ENCODE results near the gene DLGAP4.

DNA sequence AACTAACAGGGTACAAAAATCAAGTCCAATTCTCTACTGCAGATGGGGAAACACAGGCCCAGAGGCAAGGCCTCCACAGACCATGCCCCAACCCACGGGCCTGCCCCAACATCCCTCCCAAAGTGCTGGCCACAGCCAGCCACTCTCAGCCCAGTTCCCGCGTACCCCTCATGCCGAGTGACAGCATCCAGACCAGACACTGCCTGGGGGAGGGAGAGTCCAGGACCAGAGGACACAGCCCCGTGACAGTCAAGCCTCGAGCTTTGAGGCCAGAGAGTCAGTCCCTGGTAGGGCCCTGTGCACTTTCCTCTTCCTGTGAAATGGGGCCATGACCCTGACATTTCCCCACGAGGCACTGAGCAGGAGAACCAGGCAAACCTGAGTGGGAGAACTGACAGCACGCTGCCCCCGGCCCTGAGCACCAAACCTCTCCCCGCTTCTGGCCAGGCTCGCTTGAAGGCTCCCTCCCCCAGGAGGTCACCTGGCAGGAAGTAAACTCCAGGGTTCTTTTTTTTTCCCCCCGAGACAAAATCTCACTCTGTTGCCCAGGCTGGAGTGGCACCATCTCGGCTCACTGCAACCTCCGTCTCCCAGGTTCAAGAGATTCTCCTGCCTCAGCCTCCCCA, 240.1 kb downstream of the DLGAP4 start:
- TF ChIP-seq EZH2phosphoT487 (IDR thresholded peaks at IDR 0.05; ENCODE audit: borderline replicate concordance) (no peak), POLR2A (IDR thresholded peaks at IDR 0.05; ENCODE audit: borderline replicate concordance, extremely low read depth, insufficient read depth, insufficient read length) (no peak), POLR2AphosphoS5 (IDR thresholded peaks at IDR 0.05; ENCODE audit: low read depth, low read length) (no peak), YY1 (IDR thresholded peaks at IDR 0.05; ENCODE audit: extremely low read depth, insufficient replicate concordance, low read depth, low read length) (no peak), ZNF274 (IDR thresholded peaks at IDR 0.05; ENCODE audit: low read depth, low read length) (no peak), ZFX (IDR thresholded peaks at IDR 0.05) (no peak), EZH2 (IDR thresholded peaks at IDR 0.05) (no peak), RAD21 (IDR thresholded peaks at IDR 0.05; ENCODE audit: low read depth) (no peak), SIN3A (IDR thresholded peaks at IDR 0.05; ENCODE audit: low read depth) (no peak), TCF7L2 (IDR thresholded peaks at IDR 0.05; ENCODE audit: borderline replicate concordance, extremely low read depth, insufficient read depth, insufficient read length) (no peak)
- TF ChIP-seq, protein P1, sequence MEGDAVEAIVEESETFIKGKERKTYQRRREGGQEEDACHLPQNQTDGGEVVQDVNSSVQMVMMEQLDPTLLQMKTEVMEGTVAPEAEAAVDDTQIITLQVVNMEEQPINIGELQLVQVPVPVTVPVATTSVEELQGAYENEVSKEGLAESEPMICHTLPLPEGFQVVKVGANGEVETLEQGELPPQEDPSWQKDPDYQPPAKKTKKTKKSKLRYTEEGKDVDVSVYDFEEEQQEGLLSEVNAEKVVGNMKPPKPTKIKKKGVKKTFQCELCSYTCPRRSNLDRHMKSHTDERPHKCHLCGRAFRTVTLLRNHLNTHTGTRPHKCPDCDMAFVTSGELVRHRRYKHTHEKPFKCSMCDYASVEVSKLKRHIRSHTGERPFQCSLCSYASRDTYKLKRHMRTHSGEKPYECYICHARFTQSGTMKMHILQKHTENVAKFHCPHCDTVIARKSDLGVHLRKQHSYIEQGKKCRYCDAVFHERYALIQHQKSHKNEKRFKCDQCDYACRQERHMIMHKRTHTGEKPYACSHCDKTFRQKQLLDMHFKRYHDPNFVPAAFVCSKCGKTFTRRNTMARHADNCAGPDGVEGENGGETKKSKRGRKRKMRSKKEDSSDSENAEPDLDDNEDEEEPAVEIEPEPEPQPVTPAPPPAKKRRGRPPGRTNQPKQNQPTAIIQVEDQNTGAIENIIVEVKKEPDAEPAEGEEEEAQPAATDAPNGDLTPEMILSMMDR (IDR thresholded peaks at IDR 0.05 in 2 of 3, conservative IDR thresholded peaks at IDR 0.05 in 1 of 3; ENCODE audit: borderline replicate concordance in 1 of 3, insufficient read depth in 1 of 3, low read depth in 2 of 3, low read length in 2 of 3) = no peak
- TF ChIP-seq, protein P2, sequence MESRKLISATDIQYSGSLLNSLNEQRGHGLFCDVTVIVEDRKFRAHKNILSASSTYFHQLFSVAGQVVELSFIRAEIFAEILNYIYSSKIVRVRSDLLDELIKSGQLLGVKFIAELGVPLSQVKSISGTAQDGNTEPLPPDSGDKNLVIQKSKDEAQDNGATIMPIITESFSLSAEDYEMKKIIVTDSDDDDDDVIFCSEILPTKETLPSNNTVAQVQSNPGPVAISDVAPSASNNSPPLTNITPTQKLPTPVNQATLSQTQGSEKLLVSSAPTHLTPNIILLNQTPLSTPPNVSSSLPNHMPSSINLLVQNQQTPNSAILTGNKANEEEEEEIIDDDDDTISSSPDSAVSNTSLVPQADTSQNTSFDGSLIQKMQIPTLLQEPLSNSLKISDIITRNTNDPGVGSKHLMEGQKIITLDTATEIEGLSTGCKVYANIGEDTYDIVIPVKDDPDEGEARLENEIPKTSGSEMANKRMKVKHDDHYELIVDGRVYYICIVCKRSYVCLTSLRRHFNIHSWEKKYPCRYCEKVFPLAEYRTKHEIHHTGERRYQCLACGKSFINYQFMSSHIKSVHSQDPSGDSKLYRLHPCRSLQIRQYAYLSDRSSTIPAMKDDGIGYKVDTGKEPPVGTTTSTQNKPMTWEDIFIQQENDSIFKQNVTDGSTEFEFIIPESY (IDR thresholded peaks at IDR 0.05; ENCODE audit: extremely low read depth, insufficient replicate concordance, low read length) = no peak
- TF ChIP-seq, protein P3, sequence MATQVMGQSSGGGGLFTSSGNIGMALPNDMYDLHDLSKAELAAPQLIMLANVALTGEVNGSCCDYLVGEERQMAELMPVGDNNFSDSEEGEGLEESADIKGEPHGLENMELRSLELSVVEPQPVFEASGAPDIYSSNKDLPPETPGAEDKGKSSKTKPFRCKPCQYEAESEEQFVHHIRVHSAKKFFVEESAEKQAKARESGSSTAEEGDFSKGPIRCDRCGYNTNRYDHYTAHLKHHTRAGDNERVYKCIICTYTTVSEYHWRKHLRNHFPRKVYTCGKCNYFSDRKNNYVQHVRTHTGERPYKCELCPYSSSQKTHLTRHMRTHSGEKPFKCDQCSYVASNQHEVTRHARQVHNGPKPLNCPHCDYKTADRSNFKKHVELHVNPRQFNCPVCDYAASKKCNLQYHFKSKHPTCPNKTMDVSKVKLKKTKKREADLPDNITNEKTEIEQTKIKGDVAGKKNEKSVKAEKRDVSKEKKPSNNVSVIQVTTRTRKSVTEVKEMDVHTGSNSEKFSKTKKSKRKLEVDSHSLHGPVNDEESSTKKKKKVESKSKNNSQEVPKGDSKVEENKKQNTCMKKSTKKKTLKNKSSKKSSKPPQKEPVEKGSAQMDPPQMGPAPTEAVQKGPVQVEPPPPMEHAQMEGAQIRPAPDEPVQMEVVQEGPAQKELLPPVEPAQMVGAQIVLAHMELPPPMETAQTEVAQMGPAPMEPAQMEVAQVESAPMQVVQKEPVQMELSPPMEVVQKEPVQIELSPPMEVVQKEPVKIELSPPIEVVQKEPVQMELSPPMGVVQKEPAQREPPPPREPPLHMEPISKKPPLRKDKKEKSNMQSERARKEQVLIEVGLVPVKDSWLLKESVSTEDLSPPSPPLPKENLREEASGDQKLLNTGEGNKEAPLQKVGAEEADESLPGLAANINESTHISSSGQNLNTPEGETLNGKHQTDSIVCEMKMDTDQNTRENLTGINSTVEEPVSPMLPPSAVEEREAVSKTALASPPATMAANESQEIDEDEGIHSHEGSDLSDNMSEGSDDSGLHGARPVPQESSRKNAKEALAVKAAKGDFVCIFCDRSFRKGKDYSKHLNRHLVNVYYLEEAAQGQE (IDR thresholded peaks at IDR 0.05; ENCODE audit: low read depth) = no peak
- TF ChIP-seq, protein P4, sequence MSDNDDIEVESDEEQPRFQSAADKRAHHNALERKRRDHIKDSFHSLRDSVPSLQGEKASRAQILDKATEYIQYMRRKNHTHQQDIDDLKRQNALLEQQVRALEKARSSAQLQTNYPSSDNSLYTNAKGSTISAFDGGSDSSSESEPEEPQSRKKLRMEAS (IDR thresholded peaks at IDR 0.05) = no peak
